Peyer's patch (tissue), 4 donors: ENCODE results near the gene ZBTB46.

ENCODE experiments used
- POLR2A ChIP-seq, 2 donors: fragments of 450-650 bp; IDR thresholded peaks; one replicate each; pipeline ENCODE4 v1.5.1; 2017; ENCODE audit warnings: antibody characterized with exemption in 2 of 2, mild to moderate bottlenecking in 2 of 2, moderate library complexity in 2 of 2
- TF ChIP-seq, protein P1 (sequence below), 6 experiments: fragments of 450-650 bp in 4 of 6; fragments of 200-600 bp in 2 of 6; sonication (generic) in 1 of 6; IDR thresholded peaks; one replicate each; pipeline ENCODE4 v1.5.1; 2017 to 2019; ENCODE audit warnings: antibody characterized with exemption in 6 of 6, mild to moderate bottlenecking in 3 of 6, moderate library complexity in 1 of 6

DNA sequence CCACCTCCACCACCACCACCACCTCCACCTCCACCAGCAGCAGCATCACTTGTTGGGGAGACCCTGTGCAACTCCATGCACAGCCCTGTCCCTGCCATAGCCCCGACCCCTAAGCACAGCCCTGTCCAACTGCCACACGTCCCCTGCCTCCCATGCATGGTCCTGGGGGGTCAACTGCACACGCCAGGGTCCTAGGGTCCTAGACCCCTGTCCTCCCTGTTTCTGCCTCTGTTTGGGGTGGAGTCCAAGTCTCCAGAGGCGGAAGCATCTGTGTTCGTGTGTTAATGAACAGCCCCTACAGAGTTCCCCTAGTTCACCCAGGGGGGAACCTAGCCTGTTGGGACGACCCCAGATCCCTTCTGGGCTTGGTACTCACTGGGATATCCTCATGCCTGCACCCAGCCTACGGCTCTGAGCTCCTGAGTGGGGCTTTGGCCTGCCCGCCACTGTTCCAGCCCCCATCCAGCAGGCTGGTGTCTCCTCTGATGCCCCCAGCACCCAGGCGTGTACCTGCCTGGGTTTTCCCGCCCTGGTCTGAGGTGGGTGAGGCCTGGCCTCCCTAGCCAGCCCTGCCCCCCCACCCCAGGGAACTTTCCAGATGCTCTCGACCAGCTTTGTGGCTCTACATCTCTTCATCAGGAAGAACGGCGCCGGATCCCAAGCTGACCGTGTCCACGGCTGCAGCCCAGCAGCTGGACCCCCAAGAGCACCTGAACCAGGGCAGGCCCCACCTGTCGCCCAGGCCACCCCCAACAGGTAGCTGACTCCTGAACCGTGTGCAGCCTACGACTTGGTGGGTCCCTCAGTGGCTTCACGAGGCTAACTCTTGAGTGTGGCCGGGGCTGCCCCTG is 137.1 kb downstream of the ZBTB46 start:
- TF ChIP-seq, protein P1, sequence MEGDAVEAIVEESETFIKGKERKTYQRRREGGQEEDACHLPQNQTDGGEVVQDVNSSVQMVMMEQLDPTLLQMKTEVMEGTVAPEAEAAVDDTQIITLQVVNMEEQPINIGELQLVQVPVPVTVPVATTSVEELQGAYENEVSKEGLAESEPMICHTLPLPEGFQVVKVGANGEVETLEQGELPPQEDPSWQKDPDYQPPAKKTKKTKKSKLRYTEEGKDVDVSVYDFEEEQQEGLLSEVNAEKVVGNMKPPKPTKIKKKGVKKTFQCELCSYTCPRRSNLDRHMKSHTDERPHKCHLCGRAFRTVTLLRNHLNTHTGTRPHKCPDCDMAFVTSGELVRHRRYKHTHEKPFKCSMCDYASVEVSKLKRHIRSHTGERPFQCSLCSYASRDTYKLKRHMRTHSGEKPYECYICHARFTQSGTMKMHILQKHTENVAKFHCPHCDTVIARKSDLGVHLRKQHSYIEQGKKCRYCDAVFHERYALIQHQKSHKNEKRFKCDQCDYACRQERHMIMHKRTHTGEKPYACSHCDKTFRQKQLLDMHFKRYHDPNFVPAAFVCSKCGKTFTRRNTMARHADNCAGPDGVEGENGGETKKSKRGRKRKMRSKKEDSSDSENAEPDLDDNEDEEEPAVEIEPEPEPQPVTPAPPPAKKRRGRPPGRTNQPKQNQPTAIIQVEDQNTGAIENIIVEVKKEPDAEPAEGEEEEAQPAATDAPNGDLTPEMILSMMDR (IDR thresholded peaks at IDR 0.05), result no peak
- TF ChIP-seq POLR2A (IDR thresholded peaks at IDR 0.05), result no peak
